ENCODE results near the gene CYP19A1.
"Not testable (repeated sequence)": the region's sequence is repeated elsewhere in the genome, so short reads cannot be mapped to it uniquely, and the experiment has no call there.

The CYP19A1 gene

DNA sequence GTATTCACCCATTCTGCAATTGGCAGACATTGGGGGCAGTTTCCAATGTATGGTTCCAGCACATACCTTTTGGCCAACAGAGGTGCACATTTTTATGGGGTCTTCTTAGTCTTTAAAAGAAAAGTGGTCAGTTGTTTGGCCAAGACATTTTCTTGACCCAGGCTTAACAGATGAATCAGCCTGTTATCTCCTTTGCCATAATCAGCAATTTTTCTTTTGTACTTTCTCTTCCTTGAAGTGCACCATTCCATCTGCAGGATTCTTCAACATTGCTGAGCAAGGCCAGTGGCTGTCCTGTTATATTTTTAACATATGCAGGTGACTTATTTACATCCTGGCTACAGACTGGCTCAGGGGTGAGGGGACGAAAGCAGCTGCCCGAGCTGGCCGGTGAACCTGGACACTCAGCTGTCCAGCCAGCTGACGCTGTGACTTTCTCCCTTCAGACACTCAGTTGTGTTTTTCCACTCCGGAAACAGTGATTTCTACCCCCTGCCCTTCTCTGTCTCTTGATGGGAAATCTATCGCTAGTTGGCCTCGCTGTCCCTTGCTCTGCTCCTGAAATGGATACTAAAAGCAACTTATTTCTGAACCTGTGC lies 147.2 kb downstream of the CYP19A1 start:
- no peak overlapping the region for H3K4me3 ChIP-seq (ENCODE audit: low read depth, low read length)
- TF ChIP-seq, protein P1, sequence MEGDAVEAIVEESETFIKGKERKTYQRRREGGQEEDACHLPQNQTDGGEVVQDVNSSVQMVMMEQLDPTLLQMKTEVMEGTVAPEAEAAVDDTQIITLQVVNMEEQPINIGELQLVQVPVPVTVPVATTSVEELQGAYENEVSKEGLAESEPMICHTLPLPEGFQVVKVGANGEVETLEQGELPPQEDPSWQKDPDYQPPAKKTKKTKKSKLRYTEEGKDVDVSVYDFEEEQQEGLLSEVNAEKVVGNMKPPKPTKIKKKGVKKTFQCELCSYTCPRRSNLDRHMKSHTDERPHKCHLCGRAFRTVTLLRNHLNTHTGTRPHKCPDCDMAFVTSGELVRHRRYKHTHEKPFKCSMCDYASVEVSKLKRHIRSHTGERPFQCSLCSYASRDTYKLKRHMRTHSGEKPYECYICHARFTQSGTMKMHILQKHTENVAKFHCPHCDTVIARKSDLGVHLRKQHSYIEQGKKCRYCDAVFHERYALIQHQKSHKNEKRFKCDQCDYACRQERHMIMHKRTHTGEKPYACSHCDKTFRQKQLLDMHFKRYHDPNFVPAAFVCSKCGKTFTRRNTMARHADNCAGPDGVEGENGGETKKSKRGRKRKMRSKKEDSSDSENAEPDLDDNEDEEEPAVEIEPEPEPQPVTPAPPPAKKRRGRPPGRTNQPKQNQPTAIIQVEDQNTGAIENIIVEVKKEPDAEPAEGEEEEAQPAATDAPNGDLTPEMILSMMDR (IDR thresholded peaks at IDR 0.05; ENCODE audit: insufficient read depth, low read length, missing control alignments): no peak
- CTCF ChIA-PET: interaction anchor here (1.3 to 4.0 kb wide), 10 partner anchors 8 to 211 kb away, joined by 4 to 150 read pairs (median 28); no protein-coding TSS in a partner anchor
- POLR2A ChIA-PET: no interaction called here
- DNase-seq (ENCODE audit: low read depth, low spot score): no peak

DNA sequence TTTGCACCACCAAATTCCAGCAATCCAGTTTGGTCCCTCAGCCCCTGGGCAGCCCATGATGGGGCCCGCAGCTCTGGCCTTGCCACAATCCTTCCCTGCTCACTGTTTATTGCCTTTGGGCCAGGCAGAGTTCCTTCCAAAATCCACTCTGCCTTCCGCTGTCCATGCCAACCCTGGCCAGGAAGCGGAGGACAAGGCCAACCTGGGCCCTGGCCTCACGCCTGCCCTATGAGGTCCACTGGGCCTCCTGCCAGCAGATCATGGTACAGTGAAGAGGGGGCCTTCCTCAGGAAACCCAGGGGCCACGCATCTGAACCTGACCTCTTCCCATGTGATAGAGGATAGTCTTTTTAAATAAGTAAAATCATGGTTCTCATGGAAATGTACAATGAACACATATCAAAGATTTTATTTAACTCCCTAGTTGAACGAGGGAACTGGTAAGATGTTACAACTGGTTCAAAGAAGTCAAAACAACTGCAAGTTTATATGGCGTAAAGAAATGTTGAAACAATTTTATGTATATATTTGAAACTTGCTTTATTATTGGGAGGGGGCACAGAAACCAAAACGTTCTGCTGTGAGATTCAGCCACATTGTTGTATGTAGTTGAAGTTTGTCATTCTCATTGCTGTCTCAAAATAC lies 147.8 kb downstream of the CYP19A1 start:
- TF ChIP-seq, protein P1 (IDR thresholded peaks at IDR 0.05; ENCODE audit: insufficient read depth, low read length, missing control alignments): no peak
- ChIA-PET CTCF (interaction anchor here (1.1 to 8.1 kb wide), 6 partner anchors 8 to 29 kb away, joined by 4 to 150 read pairs (median 51); no protein-coding TSS in a partner anchor), POLR2A (no interaction called here)
- no peak for DNase-seq (ENCODE audit: low read depth, low spot score)
- no peak overlapping the region for H3K4me3 ChIP-seq (ENCODE audit: low read depth, low read length)

DNA sequence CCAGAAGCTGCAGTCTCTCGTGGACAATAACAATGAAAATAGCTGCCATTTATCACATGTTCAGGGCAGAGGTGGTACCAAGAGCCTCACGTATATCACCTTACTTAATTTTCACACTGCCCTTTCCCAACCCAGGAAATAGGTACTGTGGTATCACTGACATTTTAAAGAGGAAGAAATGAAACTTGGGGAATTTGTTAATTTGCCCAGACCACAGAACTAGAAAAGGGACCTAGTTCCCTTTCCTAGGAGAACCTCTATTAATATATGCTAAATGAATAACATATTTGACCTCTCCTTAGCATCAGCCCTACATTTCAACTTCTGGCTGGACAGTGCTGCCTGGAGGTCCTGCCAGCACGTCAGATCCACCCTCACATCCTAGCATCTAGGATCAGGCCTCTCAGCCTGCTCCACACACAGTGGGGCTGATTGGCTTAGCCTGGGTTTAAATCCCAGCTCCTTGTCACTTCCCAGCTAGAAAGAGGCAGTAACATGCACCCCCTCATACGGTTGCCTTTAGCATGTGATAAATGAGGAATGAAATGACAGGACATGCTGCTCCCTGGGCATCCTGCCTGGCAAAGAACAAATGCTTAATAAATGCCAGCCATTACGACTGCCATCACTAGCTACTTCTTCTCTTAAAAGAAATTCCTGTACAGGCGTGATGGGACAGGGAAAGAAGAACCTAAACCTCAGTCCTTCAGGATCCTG lies 148.6 kb downstream of the CYP19A1 start:
- POLR2A ChIA-PET: no interaction called here

DNA sequence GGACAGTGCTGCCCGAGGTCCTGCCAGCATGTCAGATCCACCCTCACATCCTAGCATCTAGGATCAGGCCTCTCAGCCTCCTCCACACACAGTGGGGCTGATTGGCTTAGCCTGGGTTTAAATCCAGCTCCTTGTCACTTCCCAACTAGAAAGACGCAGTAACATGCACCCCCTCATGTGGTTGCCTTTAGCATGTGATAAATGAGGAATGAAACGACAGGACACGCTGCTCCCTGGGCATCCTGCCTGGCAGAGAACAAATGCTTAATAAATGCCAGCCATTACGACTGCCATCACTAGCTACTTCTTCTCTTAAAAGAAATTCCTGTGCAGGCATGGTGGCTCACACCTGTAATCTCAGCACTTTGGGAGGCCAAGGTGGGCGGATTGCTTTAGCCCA lies 149.6 kb downstream of the CYP19A1 start:
- H3K4me3 ChIP-seq (ENCODE audit: low read depth, low read length); DNase-seq (ENCODE audit: low read depth, low spot score); POLR2A ChIA-PET: not testable (repeated sequence)
- CTCF ChIA-PET: interaction anchor here (0.8 to 8.1 kb wide), 4 partner anchors 14 to 279 kb away, joined by 3 to 63 read pairs (median 3); no protein-coding TSS in a partner anchor

More for the DNA sequence above, 148.6 kb downstream of the CYP19A1 start:
- TF ChIP-seq, protein P1 (IDR thresholded peaks at IDR 0.05; ENCODE audit: insufficient read depth, low read length, missing control alignments): no peak
- no peak for DNase-seq (ENCODE audit: low read depth, low spot score)
- H3K4me3 ChIP-seq (ENCODE audit: low read depth, low read length): no peak overlapping the region
- CTCF ChIA-PET: interaction anchor here (1.1 to 8.1 kb wide), 5 partner anchors 10 to 280 kb away, joined by 3 to 63 read pairs (median 4); no protein-coding TSS in a partner anchor

DNA sequence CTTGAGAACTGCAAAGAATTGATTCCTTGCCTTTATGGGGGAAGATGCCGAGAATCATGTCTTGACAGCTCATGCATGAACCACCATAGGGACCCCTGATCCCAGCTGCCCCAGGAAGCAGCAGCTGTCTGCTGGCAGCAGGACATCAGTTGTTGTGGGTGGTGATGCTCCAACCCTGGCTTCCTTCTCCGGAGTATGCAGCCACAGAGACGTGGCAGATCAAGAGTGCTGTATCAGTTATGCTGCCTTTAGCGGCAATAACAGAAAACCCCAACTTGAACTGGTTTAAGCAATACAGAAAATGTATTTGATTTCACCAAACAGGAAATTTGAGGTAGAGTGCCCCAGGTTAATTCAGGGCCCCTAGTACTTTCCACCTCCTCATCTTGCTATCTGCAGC lies 151.5 kb downstream of the CYP19A1 start:
- ChIA-PET CTCF (interaction anchor here (0.8 to 8.1 kb wide), 3 partner anchors 15 to 54 kb away, joined by 4 to 63 read pairs (median 4); no protein-coding TSS in a partner anchor), POLR2A (no interaction called here)
- H3K4me3 ChIP-seq (ENCODE audit: low read depth, low read length): no peak overlapping the region
- DNase-seq (ENCODE audit: low read depth, low spot score): no peak
- TF ChIP-seq, protein P1 (IDR thresholded peaks at IDR 0.05; ENCODE audit: insufficient read depth, low read length, missing control alignments): no peak

DNA sequence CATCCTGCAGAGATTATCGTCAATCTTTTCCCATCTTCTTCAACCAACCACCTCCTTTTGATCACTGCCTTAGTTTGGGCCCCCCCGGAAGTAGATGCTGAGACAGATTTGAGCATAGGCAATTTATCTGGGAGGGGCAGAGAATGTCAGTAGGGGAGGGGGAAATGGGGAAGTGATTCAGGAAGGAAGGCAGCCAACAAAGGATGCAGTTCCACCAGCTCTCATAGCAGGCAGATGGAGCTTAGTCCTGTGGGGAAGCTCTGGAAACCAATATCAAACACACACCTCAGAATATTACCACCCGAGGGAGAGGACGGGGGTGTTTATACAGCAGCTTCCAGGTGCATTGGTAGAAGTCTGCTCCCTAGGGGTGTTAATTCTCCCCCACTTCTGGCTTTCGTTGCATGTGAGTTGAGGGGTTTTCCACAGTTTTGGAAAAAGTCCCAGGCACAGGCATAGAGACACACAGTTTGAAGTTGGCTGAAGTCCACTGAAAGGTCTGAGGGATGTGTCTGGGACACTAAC lies 152.2 kb downstream of the CYP19A1 start:
- H3K4me3 ChIP-seq (ENCODE audit: low read depth, low read length): no peak overlapping the region
- CTCF ChIA-PET: interaction anchor here (1.4 to 8.1 kb wide), 2 partner anchors 23 to 194 kb away, joined by 3 to 63 read pairs; no protein-coding TSS in a partner anchor
- POLR2A ChIA-PET: no interaction called here
- TF ChIP-seq, protein P1 (IDR thresholded peaks at IDR 0.05; ENCODE audit: insufficient read depth, low read length, missing control alignments): no peak
- DNase-seq (ENCODE audit: low read depth, low spot score): no peak
